Right lobe of liver (tissue), 4 donors: ENCODE data around the gene ATP5F1B.

Experiments
- CTCF ChIP-seq, 4 donors: fragments of 200-600 bp in 3 of 4; fragments of 450-650 bp in 1 of 4; IDR thresholded peaks; one replicate each; pipeline versions ENCODE4 v1.5.1 to v1.8.0; 2016 to 2022; ENCODE audit warnings: antibody characterized with exemption in 4 of 4, mild to moderate bottlenecking in 2 of 4
- POLR2A ChIP-seq: fragments of 450-650 bp; IDR thresholded peaks from one replicate; pipeline ENCODE4 v1.6.1; 2017; ENCODE audit warnings: antibody characterized with exemption, mild to moderate bottlenecking
- donor health status: DM: no; HTN: no; CAD: no.
- donor health status: DM: no; HTN: no; CAD: no.
- donor health status: DM: no; HTN: yes; CAD: no.

DNA sequence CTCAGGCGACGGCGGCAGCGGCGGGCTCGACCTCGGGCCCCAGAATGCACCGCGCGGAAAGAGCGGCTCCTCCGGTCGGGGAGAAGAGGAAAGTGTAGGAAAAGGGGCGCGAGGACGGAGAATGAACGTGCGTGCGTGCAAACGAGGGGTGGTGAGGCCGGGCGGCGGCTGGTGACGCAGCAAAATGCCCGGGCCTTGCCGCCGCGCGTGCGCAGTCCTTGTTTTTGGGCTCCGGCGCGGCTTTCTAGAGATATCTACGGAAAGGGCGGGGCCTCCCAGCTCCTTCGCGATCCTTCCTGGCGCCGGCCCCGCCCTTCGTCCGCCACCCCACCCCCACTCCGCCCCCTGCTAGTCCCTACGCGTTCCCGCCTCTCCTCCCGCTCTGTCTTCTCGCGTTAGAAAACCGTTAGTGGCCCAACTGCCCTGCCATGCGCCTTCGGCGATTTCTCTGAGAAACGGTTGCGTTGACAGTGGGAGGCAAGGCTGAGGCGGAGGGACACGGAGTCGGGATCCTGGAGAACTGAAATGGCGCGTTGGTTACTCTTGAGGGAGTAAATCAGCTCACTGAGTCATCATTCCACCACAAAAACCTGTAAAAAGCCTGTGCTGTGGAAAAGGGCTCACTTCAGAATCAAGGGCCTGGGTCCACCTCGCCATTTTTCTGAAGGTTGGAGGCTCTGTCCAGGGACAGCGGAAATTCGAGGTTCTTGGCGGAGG lies 42.5 kb upstream of the ATP5F1B start, which contains the start of gene PTGES3:
- TF ChIP-seq POLR2A (peak; percentile 92), CTCF (IDR thresholded peaks at IDR 0.05) (no peak)
